ENCODE measurements around the gene RHBDD1.

The RHBDD1 gene

DNA sequence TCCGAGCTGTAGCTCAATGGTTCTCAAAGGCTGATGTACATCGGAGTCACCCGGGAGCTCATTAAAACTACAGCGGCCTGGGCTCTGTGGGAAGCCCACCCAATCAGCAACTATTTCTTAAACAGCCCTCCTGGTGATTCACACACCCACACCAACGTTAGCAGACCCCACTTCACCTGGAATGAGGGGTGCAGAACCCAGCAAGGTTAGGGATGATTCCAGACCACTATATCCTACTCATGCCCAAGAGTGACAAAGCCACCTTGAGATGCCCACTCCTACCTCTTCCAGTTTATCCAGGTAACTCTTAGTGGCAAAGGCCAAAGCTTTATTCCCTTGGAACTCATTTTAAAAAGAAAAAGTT lies 149.7 kb downstream of the RHBDD1 start:
- Mint-ChIP-seq H3K27me3 (no peaks in the 10 kb centered on the region), H3K4me3 (no peak overlapping the region), H3K9me3 (no peaks in the 10 kb centered on the region), H3K4me1 (peaks cover 34% of the 10 kb centered on the region), H3K27ac (no peak overlapping the region)
- ATAC-seq = no peak
- no peak for DNase-seq

DNA sequence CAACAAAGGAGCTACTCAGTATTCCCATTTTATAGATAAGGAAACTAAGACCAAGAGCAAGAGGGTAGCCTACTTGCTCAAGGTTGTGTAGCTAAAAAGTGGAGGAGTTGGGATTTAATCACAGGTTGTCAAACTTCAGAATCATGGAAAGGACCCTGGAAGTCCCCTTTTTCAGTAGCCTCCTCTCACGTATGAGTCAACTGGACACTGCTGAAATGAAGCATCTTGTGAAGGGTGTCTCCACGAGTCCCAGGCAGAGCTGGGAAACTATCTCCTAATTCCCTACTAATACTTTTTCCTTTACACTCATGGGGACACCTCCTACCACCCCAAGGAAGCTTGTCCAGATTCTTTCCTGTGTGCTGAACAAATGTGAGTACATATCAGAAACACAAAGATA lies 155.8 kb downstream of the RHBDD1 start:
- no peaks in the 10 kb centered on the region for H3K9me3 Mint-ChIP-seq
- ATAC-seq = no peak
- no peaks in the 10 kb centered on the region for H3K27me3 Mint-ChIP-seq
- no peak overlapping the region for H3K27ac Mint-ChIP-seq
- no peak overlapping the region for H3K4me3 Mint-ChIP-seq
- no peak for DNase-seq
- peaks cover 15% of the 10 kb centered on the region for H3K4me1 Mint-ChIP-seq

DNA sequence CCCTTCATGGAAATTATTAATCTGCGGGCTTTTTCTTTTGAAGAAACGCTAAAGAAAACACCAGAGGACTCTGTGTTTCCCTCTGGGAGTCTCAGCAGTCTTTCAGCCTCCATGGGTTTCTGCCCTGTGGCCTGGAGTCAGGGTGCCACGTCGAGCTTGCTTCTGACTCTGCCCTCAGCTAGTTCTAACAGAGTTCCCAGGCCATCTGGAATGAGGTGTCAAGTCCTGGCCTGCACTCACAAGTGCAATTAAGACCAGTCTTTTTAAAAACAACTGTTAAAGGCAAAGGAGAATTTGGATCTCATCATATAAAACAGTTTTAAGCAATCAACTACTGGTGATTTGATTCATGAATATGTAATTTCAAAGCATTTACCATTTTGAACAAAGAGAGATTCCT lies 157.3 kb downstream of the RHBDD1 start:
- DNase-seq (no peak), ATAC-seq (no peak)
- H3K9me3 Mint-ChIP-seq = no peaks in the 10 kb centered on the region
- no peak overlapping the region for H3K4me3 Mint-ChIP-seq
- no peak overlapping the region for H3K27ac Mint-ChIP-seq
- H3K4me1 Mint-ChIP-seq = peaks cover 15% of the 10 kb centered on the region
- no peaks in the 10 kb centered on the region for H3K27me3 Mint-ChIP-seq

DNA sequence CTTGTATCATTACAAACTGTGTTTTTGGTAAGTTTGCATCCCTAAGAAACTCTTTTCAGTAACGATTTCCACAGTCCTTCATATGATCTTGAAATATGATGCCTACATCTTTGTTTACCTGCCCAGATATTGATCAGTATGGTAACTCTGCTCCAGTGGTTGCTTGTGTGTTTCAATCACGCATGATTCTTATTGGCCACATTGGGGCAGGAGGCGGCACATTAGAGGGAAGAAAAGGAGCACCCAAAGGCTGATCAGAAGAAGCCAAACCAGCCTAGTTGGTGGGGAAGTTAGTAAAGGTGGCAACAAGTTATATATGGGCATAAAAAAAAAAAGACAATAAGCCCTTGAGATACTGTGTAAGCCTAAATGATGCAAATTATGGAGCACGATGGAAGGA lies 158.9 kb downstream of the RHBDD1 start:
- Mint-ChIP-seq H3K4me3 (no peak overlapping the region), H3K4me1 (peaks cover 15% of the 10 kb centered on the region), H3K27ac (no peak overlapping the region), H3K27me3 (no peaks in the 10 kb centered on the region), H3K9me3 (peaks cover 0 to 8% of the 10 kb centered on the region in 2 donors)
- DNase-seq (no peak), ATAC-seq (no peak)

DNA sequence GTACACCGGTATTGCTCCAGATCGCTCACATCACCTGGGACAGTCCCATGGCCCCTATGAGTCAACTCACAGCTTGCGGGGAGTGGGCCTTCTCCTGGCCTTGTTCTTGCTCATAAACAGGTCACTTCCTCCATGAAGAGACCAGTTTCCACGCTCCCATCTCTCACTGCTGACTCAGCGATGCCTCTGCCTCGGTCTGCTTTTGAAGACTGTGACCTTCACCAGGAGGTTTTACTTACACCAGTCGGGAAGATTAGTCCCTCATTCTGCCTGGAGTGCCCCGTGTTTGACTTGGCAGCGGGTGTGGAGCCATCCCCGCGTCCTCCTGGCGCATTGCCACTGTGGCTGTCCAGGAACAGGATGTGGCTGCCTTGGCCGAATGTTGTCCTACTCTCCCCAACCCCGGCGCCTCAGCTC lies 159.8 kb downstream of the RHBDD1 start:
- ATAC-seq = peak; percentile 97
- Mint-ChIP-seq H3K27me3 (no peaks in the 10 kb centered on the region), H3K9me3 (peaks cover 0 to 8% of the 10 kb centered on the region in 2 donors), H3K27ac (peak overlapping the region in 1 of 2 donors; percentile 31), H3K4me3 (no peak overlapping the region), H3K4me1 (peaks cover 15% of the 10 kb centered on the region)
- DNase-seq = peak in 1 of 2 donors; percentile 60

DNA sequence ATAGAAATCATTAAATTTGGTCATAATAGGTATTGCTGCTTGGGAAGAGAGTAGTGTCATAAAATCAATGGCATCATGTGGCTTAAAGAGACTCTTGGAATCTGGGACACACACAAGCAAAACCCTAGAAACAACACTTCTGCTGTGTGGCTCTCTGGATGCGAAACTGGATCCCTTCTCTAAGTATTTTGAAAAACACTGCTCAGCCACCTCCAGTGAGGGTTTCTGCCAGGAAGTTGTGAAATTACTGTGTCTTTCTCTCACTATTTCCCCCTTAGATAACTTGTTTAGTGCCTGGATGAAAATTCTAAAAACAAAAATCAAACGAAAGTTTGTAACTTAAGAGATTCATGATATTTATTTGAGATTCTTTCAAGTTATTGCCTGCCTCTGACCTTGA lies 163.8 kb downstream of the RHBDD1 start:
- Mint-ChIP-seq H3K4me1 (peaks cover 14% of the 10 kb centered on the region), H3K9me3 (peaks cover 0 to 8% of the 10 kb centered on the region in 2 donors), H3K27me3 (no peaks in the 10 kb centered on the region), H3K27ac (no peak overlapping the region), H3K4me3 (no peak overlapping the region)
- DNase-seq = no peak
- ATAC-seq = no peak

DNA sequence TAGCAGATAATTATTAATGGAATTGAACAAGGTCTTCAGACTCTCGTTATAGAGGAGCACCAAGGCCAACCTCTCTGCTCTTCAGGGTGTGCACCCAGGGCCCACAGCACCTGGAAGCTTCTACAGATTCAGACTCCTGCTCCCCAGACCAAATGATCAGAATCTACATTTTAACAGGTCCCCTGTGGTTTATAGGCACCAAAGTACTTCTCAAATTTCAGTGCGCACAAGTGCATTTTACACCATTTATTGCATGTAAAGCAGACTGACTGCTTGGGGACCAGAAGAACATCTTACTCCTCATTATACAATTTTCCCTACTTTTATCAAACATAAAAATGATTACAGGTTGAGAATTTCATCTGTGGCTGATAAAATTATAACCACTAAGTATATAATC lies 164.3 kb downstream of the RHBDD1 start:
- H3K9me3 Mint-ChIP-seq = peaks cover 0 to 8% of the 10 kb centered on the region in 2 donors
- ATAC-seq = no peak
- H3K4me3 Mint-ChIP-seq = no peak overlapping the region
- no peak for DNase-seq
- H3K27me3 Mint-ChIP-seq = no peaks in the 10 kb centered on the region
- peaks cover 9% of the 10 kb centered on the region for H3K4me1 Mint-ChIP-seq
- peak overlapping the region in 1 of 2 donors; percentile 64 for H3K27ac Mint-ChIP-seq

DNA sequence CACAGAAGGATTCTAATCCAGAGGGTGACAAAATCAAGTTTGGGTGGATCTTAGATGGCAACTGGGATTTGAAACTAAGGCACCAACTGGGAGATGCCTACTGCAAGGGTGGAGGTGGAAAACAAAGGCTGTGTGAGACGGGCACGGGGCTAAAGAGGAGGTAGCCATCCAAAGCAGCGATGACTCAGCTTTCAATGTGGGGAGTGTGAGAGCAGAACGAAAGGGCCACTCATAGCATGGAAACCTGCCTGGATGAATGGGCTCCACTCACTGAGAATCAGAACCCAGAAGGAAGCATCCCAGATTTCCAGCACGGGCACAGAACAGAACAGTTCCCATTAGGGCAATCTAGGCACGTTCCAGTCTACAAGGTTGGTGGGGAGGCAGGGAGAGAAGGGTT lies 168.6 kb downstream of the RHBDD1 start:
- peaks cover 0 to 17% of the 10 kb centered on the region in 2 donors for H3K9me3 Mint-ChIP-seq
- H3K27ac Mint-ChIP-seq = no peak overlapping the region
- ATAC-seq (no peak), DNase-seq (no peak)
- H3K4me1 Mint-ChIP-seq = no peaks in the 10 kb centered on the region
- H3K4me3 Mint-ChIP-seq = no peak overlapping the region
- no peaks in the 10 kb centered on the region for H3K27me3 Mint-ChIP-seq

DNA sequence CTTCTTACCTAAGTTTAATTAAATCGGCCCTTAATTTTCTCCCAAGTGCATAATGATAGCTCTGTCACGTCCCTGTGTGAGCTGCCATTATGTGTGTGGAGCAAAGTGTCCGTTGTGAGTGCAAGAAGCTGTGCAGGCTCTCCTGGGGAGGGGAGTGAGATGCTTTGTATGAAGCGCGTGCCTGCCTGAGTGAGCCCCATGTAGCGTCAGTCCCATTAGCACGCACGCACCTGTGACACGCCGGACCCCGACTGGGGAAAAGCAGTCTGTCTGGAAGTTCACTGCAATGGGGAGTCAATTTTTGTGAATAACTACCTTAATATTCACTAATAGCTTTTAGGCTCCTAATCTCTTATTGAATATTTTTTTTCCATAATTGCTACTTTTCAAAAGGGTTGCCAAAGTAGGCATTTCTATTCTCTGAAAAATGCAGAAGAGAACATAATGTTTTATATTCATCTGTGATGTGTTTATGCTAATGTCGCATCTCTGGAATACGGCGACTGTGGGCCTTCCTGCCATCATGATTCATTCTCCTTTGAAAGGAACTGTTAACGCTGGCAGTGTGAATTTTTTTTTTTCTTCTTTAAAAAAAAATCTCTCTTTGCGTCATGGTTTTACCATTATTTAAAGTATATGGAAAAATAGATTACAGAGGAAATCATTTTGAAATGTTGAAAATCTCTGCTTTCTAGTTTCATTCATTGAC lies 170.5 kb downstream of the RHBDD1 start:
- no peak for ATAC-seq
- H3K4me1 Mint-ChIP-seq = no peaks in the 10 kb centered on the region
- no peak for DNase-seq

DNA sequence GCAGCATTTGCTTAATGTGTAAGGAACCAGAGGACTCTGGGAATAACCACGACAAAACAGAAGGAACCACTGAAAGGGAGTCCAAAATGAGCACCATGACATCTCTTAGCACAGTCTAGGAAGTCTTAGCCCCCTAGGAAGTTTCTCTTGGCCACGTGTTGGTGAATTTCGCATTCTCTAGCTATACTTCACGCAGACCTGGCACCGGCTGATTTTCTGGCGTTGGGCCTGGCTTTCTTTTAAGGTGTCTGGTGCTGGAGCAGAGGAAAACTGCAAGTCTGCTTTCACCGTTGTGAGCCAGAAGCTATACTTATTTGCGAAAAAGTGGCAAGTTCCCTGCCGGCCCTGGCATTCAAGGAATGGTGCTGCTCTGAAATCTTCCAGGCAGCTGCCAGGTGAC lies 171.3 kb downstream of the RHBDD1 start:
- DNase-seq = no peak
- Mint-ChIP-seq H3K27ac (no peak overlapping the region), H3K9me3 (peaks cover 0 to 17% of the 10 kb centered on the region in 2 donors), H3K27me3 (no peaks in the 10 kb centered on the region), H3K4me3 (no peak overlapping the region), H3K4me1 (no peaks in the 10 kb centered on the region)
- ATAC-seq = no peak

More for the DNA sequence above, 170.5 kb downstream of the RHBDD1 start:
- Mint-ChIP-seq H3K4me3 (no peak overlapping the region), H3K9me3 (peaks cover 0 to 17% of the 10 kb centered on the region in 2 donors), H3K27ac (no peak overlapping the region), H3K27me3 (no peaks in the 10 kb centered on the region)

DNA sequence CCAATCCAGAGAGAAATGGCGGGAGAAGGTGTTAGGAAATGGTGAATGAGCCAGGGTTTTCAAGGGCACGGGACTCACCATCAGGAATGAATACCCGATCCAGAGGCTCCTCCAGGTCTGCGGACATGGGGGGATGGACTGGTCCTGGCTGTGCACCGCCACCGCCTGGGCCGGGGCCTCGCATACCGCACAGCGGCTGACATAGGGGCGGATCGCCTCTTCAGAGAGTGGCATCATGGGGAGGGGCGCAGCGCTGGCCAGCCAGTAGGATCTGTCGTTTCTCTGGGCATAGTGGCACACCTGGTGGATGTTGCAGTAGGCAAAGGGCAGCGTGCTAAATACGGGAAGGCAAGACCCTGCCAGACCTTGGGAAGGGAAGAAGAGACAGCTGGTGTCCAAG lies 172.1 kb downstream of the RHBDD1 start:
- Mint-ChIP-seq H3K9me3 (peaks cover 0 to 17% of the 10 kb centered on the region in 2 donors), H3K4me3 (no peak overlapping the region), H3K4me1 (no peaks in the 10 kb centered on the region), H3K27ac (no peak overlapping the region), H3K27me3 (no peaks in the 10 kb centered on the region)
- ATAC-seq (peak; percentile 36), DNase-seq (no peak)

DNA sequence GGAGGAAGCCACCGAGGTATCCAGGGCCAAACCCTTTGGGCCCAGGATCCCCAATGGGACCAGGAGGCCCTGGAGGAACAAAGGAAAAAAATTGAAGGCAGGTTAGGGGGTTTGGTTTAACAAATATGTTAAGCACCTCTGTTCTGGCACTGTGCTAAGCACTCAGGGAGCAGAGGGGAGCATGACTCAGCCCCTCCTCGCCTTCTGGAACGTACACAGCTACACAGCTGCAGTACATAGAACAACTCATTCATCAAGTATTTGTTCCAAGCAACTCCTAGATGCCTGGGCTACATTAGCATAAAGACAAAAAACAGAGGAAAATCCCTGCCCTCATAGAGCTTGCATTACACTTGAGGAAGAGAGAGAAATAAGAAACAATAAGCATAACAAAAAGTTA lies 174.6 kb downstream of the RHBDD1 start:
- H3K27ac Mint-ChIP-seq = no peak overlapping the region
- no peak overlapping the region for H3K4me3 Mint-ChIP-seq
- ATAC-seq (no peak), DNase-seq (no peak)
- no peaks in the 10 kb centered on the region for H3K4me1 Mint-ChIP-seq
- no peaks in the 10 kb centered on the region for H3K27me3 Mint-ChIP-seq
- H3K9me3 Mint-ChIP-seq = peaks cover 0 to 17% of the 10 kb centered on the region in 2 donors

DNA sequence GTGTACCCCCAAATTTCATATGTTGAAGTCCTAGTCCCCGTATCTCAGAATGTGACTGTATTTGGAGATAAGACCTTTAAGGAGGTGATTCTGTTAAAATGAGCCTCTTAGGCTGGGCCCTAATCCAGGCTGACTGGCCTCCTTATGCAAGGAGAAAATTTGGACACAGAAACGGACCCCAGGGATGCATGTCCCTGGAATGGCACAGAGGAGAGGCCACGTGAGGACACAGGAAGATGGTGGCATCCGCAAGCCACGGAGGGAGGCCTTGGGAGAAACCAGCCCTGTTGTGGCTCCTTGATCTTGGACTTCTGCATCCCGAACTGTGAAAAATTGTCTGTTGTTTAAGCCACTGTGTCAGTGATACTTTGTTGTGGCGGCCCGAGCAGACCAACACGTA lies 177.5 kb downstream of the RHBDD1 start:
- Mint-ChIP-seq H3K4me1 (no peaks in the 10 kb centered on the region), H3K27ac (no peak overlapping the region), H3K4me3 (no peak overlapping the region), H3K27me3 (peaks cover 11% of the 10 kb centered on the region), H3K9me3 (peaks cover 0 to 5% of the 10 kb centered on the region in 2 donors)
- ATAC-seq (no peak), DNase-seq (no peak)

DNA sequence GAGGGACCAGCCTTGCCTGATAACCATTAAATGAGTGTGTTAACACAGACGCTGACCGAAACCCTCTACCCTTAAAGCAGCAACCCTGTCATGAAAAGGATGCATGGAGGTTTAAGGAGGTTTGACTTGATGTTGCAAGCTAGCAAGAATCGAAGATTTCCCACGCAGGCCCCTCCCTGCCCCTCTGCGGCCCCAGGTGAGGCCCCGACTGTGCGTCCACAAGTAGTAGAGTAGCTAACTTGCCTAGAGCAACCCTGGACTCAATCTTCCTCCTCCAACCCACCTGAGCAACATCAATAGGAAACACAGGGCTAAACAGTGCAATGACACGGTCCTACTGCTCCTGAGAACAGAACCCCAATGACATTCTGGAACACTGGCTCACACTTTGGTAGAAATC lies 178.0 kb downstream of the RHBDD1 start:
- DNase-seq = no peak
- ATAC-seq = no peak
- H3K27me3 Mint-ChIP-seq = peaks cover 16% of the 10 kb centered on the region
- no peaks in the 10 kb centered on the region for H3K9me3 Mint-ChIP-seq
- H3K4me3 Mint-ChIP-seq = no peak overlapping the region
- no peak overlapping the region for H3K27ac Mint-ChIP-seq
- no peaks in the 10 kb centered on the region for H3K4me1 Mint-ChIP-seq

DNA sequence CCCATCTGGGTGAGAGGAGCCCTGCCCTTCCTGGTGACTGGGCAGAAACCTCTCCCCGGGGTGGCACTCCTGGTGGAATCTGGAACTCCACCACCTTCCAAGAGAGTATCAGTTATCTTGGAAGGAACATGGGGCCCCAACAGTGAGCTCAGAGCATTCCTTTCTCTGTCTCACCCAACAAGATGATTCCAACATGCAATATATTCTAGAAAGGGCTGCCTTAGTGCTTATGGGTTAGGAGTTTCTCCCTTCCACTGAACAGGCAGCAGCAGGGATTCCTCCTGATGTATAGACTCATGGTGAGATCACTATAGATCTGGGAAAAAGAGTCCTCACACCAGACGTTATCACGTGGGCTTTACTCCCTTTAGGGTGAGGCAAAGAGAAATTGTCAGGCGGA lies 181.0 kb downstream of the RHBDD1 start:
- Mint-ChIP-seq H3K4me3 (no peak overlapping the region), H3K27me3 (peaks cover 16% of the 10 kb centered on the region), H3K4me1 (no peaks in the 10 kb centered on the region), H3K9me3 (no peaks in the 10 kb centered on the region), H3K27ac (no peak overlapping the region)
- no peak for ATAC-seq
- no peak for DNase-seq

DNA sequence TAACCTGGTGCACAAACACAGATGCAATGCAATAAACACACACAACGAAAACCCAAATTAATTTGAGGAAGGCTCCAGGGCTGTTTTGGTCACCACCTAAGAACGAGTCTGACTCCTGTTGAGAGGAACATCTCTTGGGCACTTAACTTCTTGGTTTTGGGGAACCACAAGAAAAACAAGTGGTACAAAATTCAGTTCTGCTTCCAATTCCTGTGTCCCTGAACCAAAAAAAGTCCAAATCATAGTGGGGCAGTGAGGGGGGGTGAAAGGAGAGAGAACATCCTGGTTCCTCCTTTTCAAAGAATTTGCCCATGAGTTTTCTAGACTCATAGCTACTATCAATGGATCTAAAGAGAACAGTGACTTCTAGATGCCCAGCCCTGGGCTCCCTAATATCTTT lies 184.6 kb downstream of the RHBDD1 start:
- peaks cover 1% of the 10 kb centered on the region for H3K4me1 Mint-ChIP-seq
- no peak overlapping the region for H3K4me3 Mint-ChIP-seq
- DNase-seq = no peak
- no peak for ATAC-seq
- H3K9me3 Mint-ChIP-seq = no peaks in the 10 kb centered on the region
- H3K27ac Mint-ChIP-seq = no peak overlapping the region
- H3K27me3 Mint-ChIP-seq = peaks cover 16% of the 10 kb centered on the region

DNA sequence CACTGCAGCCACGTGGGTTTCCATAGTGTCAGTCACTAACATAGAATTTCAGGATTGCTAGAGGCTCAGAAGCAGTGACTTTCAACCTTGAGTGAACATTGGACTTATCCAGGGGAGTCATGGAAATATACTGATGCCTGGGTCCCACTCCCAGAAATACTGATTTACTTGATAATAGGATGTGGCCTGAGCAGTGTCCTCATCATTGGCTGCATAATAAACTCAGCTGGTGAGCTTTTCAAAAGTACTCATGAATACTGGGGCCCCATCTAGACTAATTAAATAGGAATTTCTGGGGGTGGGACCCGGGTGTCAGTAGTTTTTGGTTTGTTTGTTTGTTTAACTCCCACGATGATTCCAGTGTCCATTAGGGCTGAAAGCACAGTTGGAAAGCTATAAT lies 186.8 kb downstream of the RHBDD1 start:
- DNase-seq = no peak
- Mint-ChIP-seq H3K9me3 (no peaks in the 10 kb centered on the region), H3K27me3 (peaks cover 10% of the 10 kb centered on the region), H3K4me1 (peaks cover 5% of the 10 kb centered on the region), H3K27ac (no peak overlapping the region), H3K4me3 (no peak overlapping the region)
- no peak for ATAC-seq

All from stimulated activated naive CD8-positive, alpha-beta T cell treated with anti-CD3 and anti-CD28 coated beads, Interleukin-15, amount 100 ng/mL, for 72 hours (primary cell).